HepG2 (cell line): ENCODE results near the gene NEURL1. TPM values are rescaled to one million over a fixed set of nuclear protein-coding genes. Genes with fewer than 3 reads are reported as not detected.

Source experiments
- AKNA ChIP-seq: sonication (generic); formaldehyde crosslinking; IDR thresholded peaks from 2 replicates; pipeline ENCODE4 v1.4.0; 2020; ENCODE audit warnings: missing genetic modification reagents, borderline replicate concordance
- ATF3 ChIP-seq: sonication (generic); formaldehyde crosslinking; IDR thresholded peaks from 2 replicates; pipeline ENCODE4 v1.4.0; 2020; ENCODE audit warnings: missing genetic modification reagents
- BRD4 ChIP-seq: sonication (generic); formaldehyde crosslinking; IDR thresholded peaks from 2 replicates; pipeline ENCODE4 v1.4.0; 2020; ENCODE audit warnings: missing genetic modification reagents
- CBX1 ChIP-seq: IDR thresholded peaks from one replicate; pipeline ENCODE4 v1.6.1; 2016; ENCODE audit warnings: antibody characterized with exemption, low read depth
- CEBPB ChIP-seq: IDR thresholded peaks from 2 replicates; pipeline ENCODE4 v1.6.1; 2011; ENCODE audit warnings: low read depth, low read length, improper control_type of control experiment, borderline replicate concordance
- DNMT1 ChIP-seq: sonication (generic); formaldehyde crosslinking; IDR thresholded peaks from 2 replicates; pipeline ENCODE4 v1.5.1; 2020; ENCODE audit warnings: mild to moderate bottlenecking, missing genetic modification reagents
- EEA1 ChIP-seq: sonication (generic); formaldehyde crosslinking; IDR thresholded peaks from 2 replicates; pipeline ENCODE4 v1.5.1; 2020; ENCODE audit warnings: mild to moderate bottlenecking, missing genetic modification reagents, borderline replicate concordance
- HDAC1 ChIP-seq: sonication (generic); formaldehyde crosslinking; IDR thresholded peaks from 2 replicates; pipeline ENCODE4 v1.5.1; 2020; ENCODE audit warnings: mild to moderate bottlenecking, missing genetic modification reagents
- HNF1B ChIP-seq: sonication (generic); formaldehyde crosslinking; IDR thresholded peaks from 2 replicates; pipeline ENCODE4 v1.5.1; 2020; ENCODE audit warnings: mild to moderate bottlenecking, moderate library complexity, missing genetic modification reagents
- HNRNPL ChIP-seq: fragments of 200-400 bp; formaldehyde crosslinking; IDR thresholded peaks from 2 replicates; pipeline ENCODE4 v1.6.1; 2017; ENCODE audit warnings: mild to moderate bottlenecking, low read depth, low read length
- SKI ChIP-seq: fragments of 450-650 bp; IDR thresholded peaks from one replicate; pipeline ENCODE4 v1.6.1; 2018; ENCODE audit warnings: mild to moderate bottlenecking; ENCODE audit not compliant: partially characterized antibody
- SP5 ChIP-seq: IDR thresholded peaks from 2 replicates; pipeline ENCODE4 v1.6.1; 2016; ENCODE audit warnings: low read depth, borderline replicate concordance
- SUZ12 ChIP-seq: fragments of 150-350 bp; IDR thresholded peaks from 2 replicates; pipeline ENCODE4 v1.6.1; 2014; ENCODE audit warnings: low read depth, low read length
- UBTF ChIP-seq: sonication (generic); formaldehyde crosslinking; IDR thresholded peaks from 2 replicates; pipeline ENCODE4 v1.4.0; 2020; ENCODE audit warnings: mild to moderate bottlenecking, missing genetic modification reagents
- ZNF12 ChIP-seq: sonication (generic); formaldehyde crosslinking; IDR thresholded peaks from 2 replicates; pipeline ENCODE4 v1.5.0; 2020; ENCODE audit warnings: missing genetic modification reagents
- ZNF18 ChIP-seq: sonication (generic); formaldehyde crosslinking; IDR thresholded peaks from 2 replicates; pipeline ENCODE4 v1.8.0; 2022; ENCODE audit warnings: mild to moderate bottlenecking, missing genetic modification reagents; ENCODE audit not compliant: insufficient replicate concordance
- ZNF224 ChIP-seq: sonication (generic); formaldehyde crosslinking; IDR thresholded peaks from 2 replicates; pipeline ENCODE4 v1.5.0; 2020; ENCODE audit warnings: mild to moderate bottlenecking, missing genetic modification reagents
- ZNF619 ChIP-seq: sonication (generic); formaldehyde crosslinking; IDR thresholded peaks from 2 replicates; pipeline ENCODE4 v1.4.0; 2020; ENCODE audit warnings: mild to moderate bottlenecking, missing genetic modification reagents
- ZSCAN22 ChIP-seq: sonication (generic); formaldehyde crosslinking; IDR thresholded peaks from 2 replicates; pipeline ENCODE4 v1.4.0; 2020; ENCODE audit warnings: mild to moderate bottlenecking, missing genetic modification reagents
- polyA plus RNA-seq, 8 experiments: library from polyadenylated mRNA; depleted of rRNA in 3 of 8; stranded (reverse) in 7 of 8; unstranded in 1 of 8; fragments of >200 nt; fragmentation: Illumina TruSeq in 4 of 8; extraction: Trizol in 4 of 8; gene quantifications; 2 replicates each; pipeline versions ENCODE4 v1.2.1 to v1.2.3, GENCODE V29; 2011 to 2016; ENCODE audit warnings: low read depth in 4 of 8, missing spikeins in 1 of 8, mixed read lengths in 1 of 8; ENCODE audit not compliant: insufficient read depth in 1 of 8
- total RNA-seq, 5 experiments: library from RNA; depleted of rRNA; stranded (reverse); fragments of >200 nt; fragmentation: Illumina TruSeq; extraction: Trizol; gene quantifications; 2 replicates each; pipeline ENCODE4 v1.2.3, GENCODE V29; 2016; ENCODE audit warnings: low read depth in 1 of 5

NEURL1 gene
- total and polyA plus RNA-seq, 2 of the 13 experiments (the other 11 are each of a cell fraction or from before 2014, with no cell fraction given), result not detected

- TF ChIP-seq AKNA (CRISPR knock-in tag), result no peak
- TF ChIP-seq CEBPB, result no peak
- peak; percentile 76 for TF ChIP-seq SP5 (CRISPR knock-in tag)
- no peak for TF ChIP-seq ZNF619 (CRISPR knock-in tag)
- no peak for TF ChIP-seq SUZ12
- peak; percentile 99 for TF ChIP-seq HNF1B (CRISPR knock-in tag)
- no peak for TF ChIP-seq EEA1 (CRISPR knock-in tag)
- TF ChIP-seq UBTF, result peak; percentile 80
- TF ChIP-seq SKI, result no peak
- TF ChIP-seq BRD4 (CRISPR knock-in tag), result no peak
- peak; percentile 74; the same call in 1 of the 2 replicates for TF ChIP-seq HDAC1 (CRISPR knock-in tag)
- peak; percentile 77 for TF ChIP-seq ZNF12 (CRISPR knock-in tag)
- TF ChIP-seq ATF3 (CRISPR knock-in tag), result no peak
- no peak for TF ChIP-seq ZSCAN22 (CRISPR knock-in tag)
- no peak; the same call in 1 of the 2 replicates for TF ChIP-seq DNMT1 (CRISPR knock-in tag)
- TF ChIP-seq CBX1, result no peak
- peak; percentile 84; the same call in 1 of the 2 replicates for TF ChIP-seq HNRNPL
- no peak for TF ChIP-seq ZNF224 (CRISPR knock-in tag)
- no peak for TF ChIP-seq ZNF18 (CRISPR knock-in tag)
Measured at GRCh38 chr10:103578782-103579382, 85.4 kb downstream of the NEURL1 start (continued).
